Uterus (tissue), 4 donors: ENCODE measurements around the gene GAGE13. TPM values are rescaled to one million over a fixed set of nuclear protein-coding genes. Genes with fewer than 3 reads are reported as not detected.

Experiments
- total RNA-seq, 4 donors: library from RNA; depleted of rRNA in 3 of 4; stranded (reverse); fragments of >200 nt in 3 of 4; gene quantifications; one replicate each; pipeline versions ENCODE4 v1.1.0 to v1.2.4, GENCODE V29; 2014 to 2023
- donor health status: DM: yes; HTN: yes; CAD: no.

The GAGE13 gene
- total RNA-seq, 4 donors from 2014 or later = not detected

Other genes with a start within 250 kb of the GAGE13 start
- gene GPKOW, start 207.8 kb upstream of the GAGE13 start, total RNA-seq = 10 to 100 TPM in 2 of 4 donors, 1 to 10 TPM in 2; 5.6 to 22.0 (median 12.8) TPM
- gene MAGIX, start 168.8 kb upstream of the GAGE13 start, total RNA-seq = 10 to 100 TPM in 1 of 4 donors, 1 to 10 TPM in 2, under 1 TPM in 1; 0.77 to 12.4 (median 5.2) TPM
- gene PLP2, start 159.7 kb upstream of the GAGE13 start, total RNA-seq = 100 to 1,000 TPM in 1 of 4 donors, 10 to 100 TPM in 1, 1 to 10 TPM in 2; 2.6 to 171 (median 23.3) TPM
- gene PRICKLE3, start 145.2 kb upstream of the GAGE13 start, total RNA-seq = 10 to 100 TPM; 14.2 to 17.6 (median 15.8) TPM
- gene SYP, start 131.4 kb upstream of the GAGE13 start, total RNA-seq = 1 to 10 TPM in 3 of 4 donors, not detected in 1; 2.0 to 4.4 (median 3.0) TPM
- gene CACNA1F, start 98.2 kb upstream of the GAGE13 start, total RNA-seq = under 1 TPM in 2 of 4 donors, not detected in 2; 0.07 to 0.98 TPM
- 10 to 100 TPM in 2 of 4 donors, 1 to 10 TPM in 2; 1.0 to 15.3 (median 10.6) TPM for gene CCDC22, start 96.1 kb upstream of the GAGE13 start, total RNA-seq
- not detected for gene FOXP3, start 66.9 kb upstream of the GAGE13 start, total RNA-seq
- gene PPP1R3F, start 61.8 kb upstream of the GAGE13 start, total RNA-seq = 10 to 100 TPM in 1 of 4 donors, 1 to 10 TPM in 3; 3.3 to 16.5 (median 8.0) TPM
- gene GAGE10, start 27.9 kb upstream of the GAGE13 start, total RNA-seq = not detected
- not detected for gene GAGE12J, start 9.5 kb upstream of the GAGE13 start, total RNA-seq
- gene GAGE12C, start 200.6 kb downstream of the GAGE13 start, total RNA-seq = not detected
- gene GAGE12D, start 210.2 kb downstream of the GAGE13 start, total RNA-seq = not detected
- gene GAGE12E, start 219.7 kb downstream of the GAGE13 start, total RNA-seq = not detected
- not detected for gene GAGE12F, start 229.3 kb downstream of the GAGE13 start, total RNA-seq
- not detected for gene GAGE12G, start 238.8 kb downstream of the GAGE13 start, total RNA-seq
- gene GAGE12H, start 248.4 kb downstream of the GAGE13 start, total RNA-seq = not detected